Activated T-helper 1 cell treated with anti-CD3 and anti-CD28 coated beads, Interleukin-12 subunit alpha, Interleukin-12 subunit beta, Interleukin-2, Interleukin-4 antibody, amounts not matched to agents 30 ng/mL and 10 ng/mL and 1 ng/mL, durations not matched to agents 14 hours and 24 hours and 36 hours (primary cell): ENCODE data around the gene RPP25L. TPM values are rescaled to one million over a fixed set of nuclear protein-coding genes. Genes with fewer than 3 reads are reported as not detected.

Experiments
- DNase-seq: peaks from one replicate; pipeline ENCODE4 v3.0.0; 2021; ENCODE audit warnings: low spot score
- H3K27ac Mint-ChIP-seq: one replicate; pipeline ENCODE4 v1.8.0; 2021; ENCODE audit warnings: mild to moderate bottlenecking, mixed read lengths
- H3K27me3 Mint-ChIP-seq: one replicate; pipeline ENCODE4 v1.8.0; 2022; ENCODE audit warnings: mild to moderate bottlenecking, moderate library complexity, mixed read lengths; ENCODE audit not compliant: insufficient read depth
- H3K36me3 Mint-ChIP-seq: one replicate; pipeline ENCODE4 v1.8.0; 2021; ENCODE audit warnings: low read depth, mixed read lengths
- H3K4me1 Mint-ChIP-seq: one replicate; pipeline ENCODE4 v1.8.0; 2021; ENCODE audit warnings: low read depth, mixed read lengths
- H3K4me3 Mint-ChIP-seq: one replicate; pipeline ENCODE4 v1.8.0; 2021; ENCODE audit warnings: mild to moderate bottlenecking, moderate library complexity, mixed read lengths
- H3K9me3 Mint-ChIP-seq: one replicate; pipeline ENCODE4 v1.8.0; 2021; ENCODE audit warnings: mixed read lengths
- intact Hi-C: fragments of 100-400 bp; cut with micrococcal nuclease; formaldehyde crosslinking; loops from one replicate; pipeline ENCODE4 v1.15.1; 2024
- total RNA-seq: library from RNA; stranded (reverse); gene quantifications from 2 replicates; pipeline ENCODE4 v1.2.3, GENCODE V29; 2022

RPP25L gene
- total RNA-seq, 1 donor from 2014 or later = 37.5 TPM

DNA sequence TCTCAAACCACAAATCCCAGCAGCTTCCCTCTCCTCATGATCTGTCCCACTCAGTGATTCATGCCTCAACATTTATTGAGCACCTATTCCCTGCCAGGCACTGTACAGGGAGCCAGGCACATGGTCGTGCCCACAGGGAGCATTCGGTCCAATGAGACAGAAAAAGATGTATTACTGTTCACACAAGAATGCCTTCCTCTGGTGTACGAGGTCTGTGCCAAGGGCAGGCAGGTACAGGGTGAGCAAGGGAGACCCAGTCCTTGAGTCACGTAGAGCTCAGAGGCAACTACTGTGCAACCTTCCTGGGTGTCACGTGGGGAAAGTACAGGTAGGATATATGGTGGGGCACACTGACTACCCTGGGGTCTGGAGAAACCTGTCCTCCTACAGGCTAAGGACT is 26.9 kb downstream of the RPP25L start:
- intact Hi-C loops = no loop called here
- Mint-ChIP-seq H3K27ac (no peak overlapping the region), H3K4me1 (peaks cover 9% of the 10 kb centered on the region), H3K36me3 (peaks cover 1% of the 10 kb centered on the region), H3K27me3 (peaks cover 62% of the 10 kb centered on the region), H3K9me3 (no peaks in the 10 kb centered on the region), H3K4me3 (no peak overlapping the region)
- DNase-seq = no peak

DNA sequence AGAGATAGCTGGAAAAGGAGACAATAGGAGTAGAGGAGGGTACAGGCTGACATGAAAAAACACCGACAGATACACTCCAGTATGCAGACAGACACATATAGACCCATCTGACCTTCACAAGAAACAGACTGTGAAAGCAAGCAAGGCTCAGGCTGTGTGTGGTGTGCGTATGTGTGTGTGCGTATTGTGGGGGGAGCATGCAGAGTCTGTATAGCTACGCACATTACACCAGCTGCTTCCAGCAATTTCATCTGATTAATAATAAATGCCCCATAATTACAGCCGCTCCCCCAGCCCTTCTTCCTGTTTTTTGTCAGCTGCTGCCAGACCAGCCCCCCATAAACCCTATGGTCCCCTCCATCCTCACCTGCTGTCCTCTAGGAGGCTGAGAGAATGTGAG is 29.1 kb downstream of the RPP25L start:
- Mint-ChIP-seq H3K27me3 (peaks cover 61% of the 10 kb centered on the region), H3K9me3 (no peaks in the 10 kb centered on the region), H3K27ac (no peak overlapping the region), H3K36me3 (no peaks in the 10 kb centered on the region), H3K4me3 (no peak overlapping the region), H3K4me1 (no peaks in the 10 kb centered on the region)
- no peak for DNase-seq
- intact Hi-C loops = no loop called here

DNA sequence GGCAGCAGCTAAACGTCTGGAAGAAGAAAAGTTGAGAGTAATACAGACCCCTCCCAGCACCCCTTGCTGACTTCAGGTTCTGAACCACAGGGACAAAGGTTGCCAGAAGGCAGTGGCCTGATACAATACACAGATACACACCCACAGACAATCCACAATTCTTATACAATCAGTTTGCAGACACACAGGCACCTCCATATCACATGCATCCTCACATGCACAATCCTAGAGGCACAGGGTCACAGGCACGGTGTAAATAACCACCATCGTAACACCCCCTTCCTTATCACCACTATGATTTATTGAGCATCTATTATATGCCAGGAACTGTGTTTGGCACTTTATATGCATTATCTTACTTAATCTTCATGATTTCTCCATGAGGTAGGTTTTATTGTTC is 30.6 kb downstream of the RPP25L start:
- no peaks in the 10 kb centered on the region for H3K9me3 Mint-ChIP-seq
- intact Hi-C loops = no loop called here
- H3K4me3 Mint-ChIP-seq = no peak overlapping the region
- H3K27me3 Mint-ChIP-seq = peaks cover 57% of the 10 kb centered on the region
- H3K36me3 Mint-ChIP-seq = no peaks in the 10 kb centered on the region
- DNase-seq = no peak
- H3K4me1 Mint-ChIP-seq = no peaks in the 10 kb centered on the region
- H3K27ac Mint-ChIP-seq = no peak overlapping the region

DNA sequence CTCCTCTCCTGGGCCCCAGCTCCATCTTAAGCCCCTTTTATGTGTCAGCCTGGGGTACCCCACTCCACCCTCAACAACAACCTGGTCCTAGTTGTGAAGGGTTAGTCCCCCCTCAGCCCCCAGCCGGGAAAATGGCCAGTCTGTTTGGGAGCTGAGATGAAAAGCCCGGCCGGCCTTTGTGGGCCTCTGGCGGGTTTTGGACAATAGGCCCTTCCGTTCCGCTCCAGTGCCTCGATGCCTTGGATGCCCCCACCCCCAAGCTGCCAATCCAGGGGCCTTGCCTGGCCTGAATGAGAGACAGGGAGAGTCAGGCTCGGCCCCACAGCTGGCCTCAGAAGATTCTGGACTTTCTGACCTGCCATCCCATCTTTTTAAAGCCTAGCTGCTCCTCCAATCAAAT is 31.5 kb downstream of the RPP25L start:
- intact Hi-C loops = no loop called here
- H3K4me3 Mint-ChIP-seq = no peak overlapping the region
- H3K27me3 Mint-ChIP-seq = peaks cover 58% of the 10 kb centered on the region
- no peaks in the 10 kb centered on the region for H3K9me3 Mint-ChIP-seq
- no peaks in the 10 kb centered on the region for H3K36me3 Mint-ChIP-seq
- H3K4me1 Mint-ChIP-seq = no peaks in the 10 kb centered on the region
- DNase-seq = no peak
- H3K27ac Mint-ChIP-seq = no peak overlapping the region

DNA sequence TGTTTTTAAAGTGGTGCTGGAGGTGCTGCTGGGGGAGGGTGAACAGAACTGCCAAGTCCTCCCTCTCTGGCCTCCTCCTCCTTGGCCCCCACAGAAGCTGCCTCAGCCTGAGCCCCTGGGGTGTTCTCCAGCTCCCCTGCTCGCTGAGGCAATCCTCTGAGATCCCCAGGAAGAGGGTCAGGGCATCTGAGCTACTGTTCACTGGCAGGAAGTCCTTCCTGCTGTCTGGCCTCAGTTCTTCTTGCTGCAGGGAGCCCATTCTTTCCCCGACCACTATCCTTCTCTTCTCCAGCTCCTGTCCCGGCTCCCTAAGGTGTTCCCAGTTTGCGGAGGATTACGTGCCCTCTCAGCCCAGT is 32.1 kb downstream of the RPP25L start:
- Mint-ChIP-seq H3K4me1 (no peaks in the 10 kb centered on the region), H3K27ac (no peak overlapping the region), H3K27me3 (peaks cover 59% of the 10 kb centered on the region), H3K36me3 (no peaks in the 10 kb centered on the region), H3K4me3 (no peak overlapping the region), H3K9me3 (no peaks in the 10 kb centered on the region)
- DNase-seq = no peak
- intact Hi-C loops = no loop called here

DNA sequence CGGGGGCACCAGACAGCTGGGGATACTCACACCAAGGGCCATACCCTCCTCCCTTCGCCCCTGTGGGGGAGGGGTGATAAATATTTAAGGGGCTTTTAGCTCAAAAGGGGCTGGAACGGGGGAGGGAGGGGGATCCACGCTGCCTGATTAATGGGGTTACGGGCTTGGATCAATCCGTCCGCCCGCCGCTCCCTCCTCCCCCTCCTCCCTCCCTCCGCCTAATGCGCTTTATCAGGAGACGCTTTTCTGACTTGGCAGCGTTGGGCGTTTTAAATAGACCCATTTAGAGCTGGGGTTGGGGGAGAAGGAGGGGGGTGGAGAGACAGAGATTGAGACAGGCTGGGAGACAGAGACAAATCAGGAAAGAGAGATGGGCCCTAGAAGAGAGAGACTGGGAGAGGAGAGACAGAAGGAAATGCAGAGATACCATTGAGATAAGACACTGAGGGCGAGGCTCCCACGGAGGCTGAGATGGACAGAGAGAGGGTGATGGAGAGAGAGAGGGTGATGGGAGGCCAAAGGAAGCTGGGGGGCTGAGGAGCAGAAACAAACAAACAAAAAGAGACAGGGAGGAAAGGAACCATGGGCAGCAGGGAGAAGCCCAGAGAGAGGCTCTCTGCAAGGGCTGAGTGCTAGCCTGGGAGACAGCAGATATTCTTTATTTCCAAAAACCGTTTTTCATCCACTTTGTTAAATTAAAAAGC is 32.6 kb downstream of the RPP25L start:
- H3K9me3 Mint-ChIP-seq = no peaks in the 10 kb centered on the region

DNA sequence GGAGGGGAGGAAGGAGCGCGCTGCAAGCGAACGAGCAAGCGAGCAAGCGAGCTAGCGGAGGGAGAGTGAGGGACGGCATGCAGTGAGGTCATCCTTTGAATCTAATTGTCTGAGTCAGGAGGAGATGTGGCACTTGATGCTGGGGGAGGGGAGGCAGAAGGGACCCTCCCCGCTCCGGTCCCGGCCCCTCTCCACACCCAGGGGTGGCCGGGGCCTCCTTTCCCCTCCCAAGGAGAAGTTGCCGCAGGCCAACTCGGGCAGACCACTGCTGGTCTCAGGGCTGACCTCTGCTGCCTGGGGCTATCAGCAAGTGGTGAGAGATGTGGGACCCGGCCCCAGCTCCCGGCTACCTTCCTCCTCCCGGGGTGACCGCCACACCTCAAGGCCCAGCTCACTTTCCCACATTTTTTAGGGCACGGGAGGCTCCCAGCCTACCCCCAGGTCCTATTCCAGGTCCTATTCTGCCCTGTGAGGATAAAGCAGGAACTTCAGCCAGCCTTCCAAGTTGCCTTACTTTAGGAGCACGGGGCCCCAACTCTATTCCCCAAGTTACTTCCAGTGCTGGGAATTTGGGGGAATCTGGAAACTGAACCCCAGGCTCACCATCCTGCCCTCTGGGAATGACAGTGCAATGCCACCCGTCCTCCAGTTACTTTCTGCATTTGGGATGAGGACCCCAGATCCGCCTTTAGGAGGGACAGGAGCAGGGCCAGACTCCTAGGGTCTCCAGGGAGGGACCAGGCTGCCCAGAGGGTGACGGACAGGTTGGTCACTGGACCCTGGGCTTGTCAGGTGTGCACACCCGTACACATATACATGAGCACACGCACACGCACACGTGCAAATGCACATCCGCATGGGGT is 33.4 kb downstream of the RPP25L start:
- H3K27me3 Mint-ChIP-seq = peaks cover 54% of the 10 kb centered on the region
- no peaks in the 10 kb centered on the region for H3K9me3 Mint-ChIP-seq
- no peaks in the 10 kb centered on the region for H3K36me3 Mint-ChIP-seq
- H3K27ac Mint-ChIP-seq = no peak overlapping the region
- H3K4me1 Mint-ChIP-seq = no peaks in the 10 kb centered on the region
- no peak overlapping the region for H3K4me3 Mint-ChIP-seq
- DNase-seq = no peak
- intact Hi-C loops = loop anchor here (1.0 kb wide), 1 partner anchor 9 kb away; no protein-coding TSS in a partner anchor

More for the DNA sequence above, 32.6 kb downstream of the RPP25L start:
- Mint-ChIP-seq H3K27ac (no peak overlapping the region), H3K4me3 (no peak overlapping the region), H3K27me3 (peaks cover 57% of the 10 kb centered on the region), H3K36me3 (no peaks in the 10 kb centered on the region), H3K4me1 (no peaks in the 10 kb centered on the region)
- intact Hi-C loops = no loop called here
- DNase-seq = no peak

DNA sequence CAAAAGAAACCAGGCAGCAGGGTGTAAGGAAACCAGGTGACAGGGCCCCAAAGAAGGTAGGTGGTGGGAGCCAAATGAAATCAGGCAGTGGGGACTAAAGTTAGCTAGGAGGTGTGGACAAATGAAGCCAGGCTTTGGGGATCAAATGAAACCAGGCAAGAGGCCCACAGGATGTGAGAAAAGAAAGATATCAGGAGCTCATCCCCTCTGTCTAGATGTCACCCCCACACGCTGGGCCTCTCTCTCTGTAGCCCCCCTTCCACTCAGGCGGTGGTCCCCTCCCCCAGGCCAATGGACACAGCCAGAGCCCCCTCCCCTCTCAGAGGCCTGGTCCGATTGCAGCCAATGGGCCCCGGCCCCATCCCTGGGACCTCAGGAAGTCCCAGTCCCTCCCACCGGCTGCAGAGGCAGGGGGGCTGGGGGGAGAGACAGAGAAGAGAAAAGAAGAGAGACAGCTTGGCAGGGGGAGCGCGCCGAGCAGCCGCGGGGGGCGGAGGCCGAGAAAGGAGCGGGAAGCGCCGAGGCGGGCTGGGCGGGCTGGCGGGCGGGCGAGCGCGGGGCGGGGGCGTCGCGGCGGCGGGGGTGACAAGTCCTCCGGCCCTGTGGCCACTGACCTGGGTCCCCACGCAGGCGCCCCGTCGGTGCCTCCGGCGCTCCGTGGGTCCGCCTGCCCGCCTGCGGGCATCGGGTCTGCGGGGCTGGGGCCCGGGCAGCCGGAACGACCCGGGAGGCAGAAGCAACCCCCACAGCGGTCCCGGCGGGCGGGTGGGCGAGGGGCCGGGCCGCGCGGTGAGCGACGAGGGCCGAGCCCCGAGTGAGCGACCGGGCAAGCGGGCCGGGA is 34.3 kb downstream of the RPP25L start:
- intact Hi-C loops = loop anchor here (1.0 kb wide), 1 partner anchor 10 kb away; no protein-coding TSS in a partner anchor
- no peak for DNase-seq
- Mint-ChIP-seq H3K36me3 (no peaks in the 10 kb centered on the region), H3K4me1 (no peaks in the 10 kb centered on the region), H3K27me3 (peaks cover 50% of the 10 kb centered on the region), H3K9me3 (no peaks in the 10 kb centered on the region), H3K27ac (no peak overlapping the region), H3K4me3 (no peak overlapping the region)

DNA sequence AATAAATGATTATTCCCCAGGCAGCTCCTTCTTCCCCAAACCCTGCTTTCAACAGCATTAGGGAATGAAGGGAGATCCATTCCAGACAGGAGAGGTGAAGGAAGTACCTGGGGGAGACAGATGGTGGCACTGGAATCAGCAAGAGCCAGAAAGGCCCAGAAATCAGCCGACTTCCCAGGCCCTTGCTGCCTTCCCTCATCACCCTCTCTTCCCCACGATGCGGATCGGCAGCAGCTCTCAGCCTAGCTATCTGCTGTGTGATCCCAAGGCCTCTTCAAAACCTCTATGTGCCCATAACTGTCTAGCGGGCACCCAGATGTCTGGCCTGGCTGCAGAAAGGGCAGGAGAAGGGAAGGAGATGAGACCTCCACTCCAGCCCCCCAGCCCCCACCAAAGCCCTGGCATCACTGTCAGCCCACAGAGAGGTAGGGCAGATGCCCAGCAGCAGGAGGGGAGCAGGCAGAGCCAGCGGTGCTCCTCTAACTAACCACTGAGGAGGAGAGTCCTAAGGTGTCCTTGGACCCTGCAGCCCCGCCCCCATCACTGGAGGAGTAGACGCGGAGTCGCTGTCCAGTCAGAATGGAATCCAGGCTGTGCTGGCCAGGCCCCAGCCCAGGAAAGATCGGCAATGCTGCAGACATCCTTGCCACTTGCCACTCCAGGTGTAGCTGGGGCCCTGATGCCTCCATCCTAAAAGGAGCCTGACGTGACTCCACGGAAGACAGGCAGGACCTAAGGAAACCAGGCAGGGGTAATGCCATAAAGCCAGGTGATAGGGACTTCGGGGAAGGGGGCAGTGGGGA is 35.1 kb downstream of the RPP25L start:
- no peak overlapping the region for H3K4me3 Mint-ChIP-seq
- peaks cover 50% of the 10 kb centered on the region for H3K27me3 Mint-ChIP-seq
- intact Hi-C loops = no loop called here
- H3K27ac Mint-ChIP-seq = no peak overlapping the region
- no peaks in the 10 kb centered on the region for H3K4me1 Mint-ChIP-seq
- no peak for DNase-seq
- no peaks in the 10 kb centered on the region for H3K36me3 Mint-ChIP-seq
- H3K9me3 Mint-ChIP-seq = no peaks in the 10 kb centered on the region

DNA sequence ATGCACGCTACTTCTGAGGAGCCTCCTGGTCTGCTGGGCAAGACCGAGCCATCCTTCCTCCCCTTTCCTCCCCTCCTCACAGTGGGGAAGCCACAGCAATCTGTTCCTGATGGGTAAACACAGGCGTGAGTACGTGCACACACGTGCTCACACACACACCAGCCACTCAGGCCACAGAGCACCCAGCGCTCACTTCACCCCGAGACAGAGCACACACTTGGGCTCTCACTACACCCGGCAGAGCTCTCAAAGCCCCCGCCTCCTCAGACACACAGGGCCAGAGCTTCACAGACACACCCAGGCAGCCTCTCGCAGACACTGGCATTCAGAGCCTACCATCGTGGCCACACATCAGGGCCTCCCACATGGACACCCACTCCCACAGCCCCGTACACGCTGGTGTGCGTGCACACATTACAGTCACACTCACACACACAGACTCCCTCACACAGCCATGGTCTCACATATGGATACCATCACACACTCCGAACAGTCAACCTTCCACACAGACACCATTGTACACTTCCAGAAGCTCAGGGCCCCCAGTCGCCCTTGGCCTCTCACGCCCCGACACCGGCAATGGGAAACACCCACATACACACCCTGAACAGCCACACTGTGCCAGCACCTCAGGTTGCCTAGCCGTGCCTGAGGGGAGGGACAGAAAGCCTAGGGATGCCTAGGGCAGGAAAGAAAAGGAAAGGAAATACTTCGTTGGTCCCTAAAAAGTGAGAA is 35.9 kb downstream of the RPP25L start:
- H3K36me3 Mint-ChIP-seq = no peaks in the 10 kb centered on the region
- intact Hi-C loops = no loop called here
- no peaks in the 10 kb centered on the region for H3K4me1 Mint-ChIP-seq
- no peak overlapping the region for H3K27ac Mint-ChIP-seq
- peaks cover 51% of the 10 kb centered on the region for H3K27me3 Mint-ChIP-seq
- DNase-seq = no peak
- no peak overlapping the region for H3K4me3 Mint-ChIP-seq
- no peaks in the 10 kb centered on the region for H3K9me3 Mint-ChIP-seq

DNA sequence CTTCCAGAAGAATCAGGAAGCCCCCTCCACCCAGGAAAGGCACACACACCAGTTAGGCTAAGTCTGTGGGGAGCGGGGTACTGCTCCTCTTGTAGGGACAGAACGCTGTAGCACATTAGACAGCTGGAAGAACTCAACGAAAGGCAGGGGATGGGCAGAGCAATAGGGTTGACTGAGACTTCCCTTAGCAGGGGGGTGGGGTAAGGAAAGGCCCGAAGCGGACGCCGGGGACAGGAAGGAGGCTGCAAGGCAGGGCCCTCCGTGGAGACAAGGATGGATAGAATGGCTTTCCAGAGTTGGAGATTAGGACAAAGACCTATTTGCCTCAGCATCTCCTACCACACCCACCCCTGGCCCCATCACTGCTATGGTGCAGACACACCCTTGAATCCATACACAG is 36.7 kb downstream of the RPP25L start:
- H3K4me3 Mint-ChIP-seq = no peak overlapping the region
- no peaks in the 10 kb centered on the region for H3K36me3 Mint-ChIP-seq
- H3K27me3 Mint-ChIP-seq = peaks cover 44% of the 10 kb centered on the region
- H3K4me1 Mint-ChIP-seq = no peaks in the 10 kb centered on the region
- no peaks in the 10 kb centered on the region for H3K9me3 Mint-ChIP-seq
- no peak overlapping the region for H3K27ac Mint-ChIP-seq
- intact Hi-C loops = no loop called here
- no peak for DNase-seq

DNA sequence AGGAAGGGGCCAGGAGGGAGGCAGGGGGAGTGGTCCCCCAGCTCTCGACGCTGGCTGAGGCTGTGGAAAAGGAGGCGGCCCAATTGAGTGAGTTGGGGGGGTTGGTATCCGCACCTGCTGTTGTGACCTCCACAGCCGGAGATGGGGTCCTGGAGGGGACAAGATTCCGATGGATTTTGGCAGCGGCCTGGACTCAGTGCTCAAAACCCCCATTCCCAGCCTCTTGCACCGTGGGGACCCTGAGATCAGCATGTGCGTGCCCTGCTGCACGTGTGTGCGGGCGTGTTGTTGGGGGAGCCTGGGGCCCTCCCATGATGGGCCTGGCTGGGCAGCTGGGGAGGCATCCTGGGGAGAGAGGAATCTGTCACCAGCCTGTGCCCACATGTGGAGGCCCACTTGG is 37.3 kb downstream of the RPP25L start:
- Mint-ChIP-seq H3K9me3 (no peaks in the 10 kb centered on the region), H3K27ac (no peak overlapping the region)
- intact Hi-C loops = no loop called here

More for the DNA sequence above, 37.3 kb downstream of the RPP25L start:
- no peak overlapping the region for H3K4me3 Mint-ChIP-seq
- H3K4me1 Mint-ChIP-seq = no peaks in the 10 kb centered on the region
- DNase-seq = no peak
- H3K27me3 Mint-ChIP-seq = peaks cover 39% of the 10 kb centered on the region
- H3K36me3 Mint-ChIP-seq = no peaks in the 10 kb centered on the region
